ENCODE results near the gene TUBB2B. TPM values are rescaled to one million over a fixed set of nuclear protein-coding genes. Genes with fewer than 3 reads are reported as not detected.

Gene TUBB2B
- 0.86 TPM for total RNA-seq (2021; ENCODE audit: unreplicated experiment)
- polyA plus RNA-seq (2012): 2.1 and 3.3 TPM in 2 replicates
- percentile 22 among the genes with signal in this experiment for Bru-seq, nascent RNA
- percentile 13 among the genes with signal in this experiment for BruChase-seq, experiment 1, labeled RNA remaining after a 6-hour chase
- BruChase-seq, experiment 2, labeled RNA remaining after a 2-hour chase: percentile 28 among the genes with signal in this experiment
- long read RNA-seq: 0 reads

DNA sequence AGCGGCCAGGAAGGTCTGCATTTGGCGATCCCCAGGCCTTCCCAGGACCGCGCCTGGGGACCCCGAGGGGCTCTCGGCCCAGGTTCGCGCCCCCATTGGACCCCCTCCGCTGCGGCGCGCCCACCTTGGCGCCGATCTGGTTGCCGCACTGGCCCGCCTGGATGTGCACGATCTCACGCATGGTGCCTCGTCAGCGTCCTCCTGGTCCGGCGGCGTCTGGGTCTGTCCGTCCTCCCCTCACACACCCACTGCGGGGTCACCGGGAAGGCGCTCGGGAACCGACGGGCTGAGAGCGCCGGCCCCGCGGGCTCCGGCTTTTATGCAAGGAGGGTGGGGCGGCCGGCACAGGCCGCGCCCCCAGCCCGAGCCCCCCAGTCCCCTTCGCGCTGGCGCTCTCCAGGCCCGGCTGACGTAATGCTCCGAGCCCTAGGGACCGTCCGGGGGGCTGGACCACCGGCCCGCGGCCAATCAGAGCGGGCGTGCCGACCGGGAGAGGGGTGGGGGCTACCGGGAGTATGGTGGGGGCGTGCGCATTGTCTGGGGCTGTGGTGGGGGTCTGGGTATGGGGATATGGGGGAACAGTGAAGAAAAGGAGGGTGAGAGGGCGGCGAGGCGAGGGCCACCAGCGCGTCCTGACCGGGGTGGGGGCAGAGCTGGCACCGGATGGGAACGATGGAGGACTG, at the start of gene TUBB2B:
TSS of gene TUBB2B (minus strand) at position 291 of the 683 bp plus-strand sequence. CDS start at position 181, 110 bp downstream.
- no peak within 1 kb of the TSS for H3K9ac ChIP-seq (ENCODE audit: low read length)
- H3K9me3 ChIP-seq (ENCODE audit: control insufficient read depth in 1 of 2, insufficient read depth in 1 of 2, low read depth in 1 of 2, low read length in 2 of 2): no peaks in the 10 kb centered on the region
- RAD21 ChIA-PET (ENCODE audit: low non-redundant PET in 1 of 2, low total read pairs in 2 of 2, uncharacterized antibody in 2 of 2, unreplicated experiment in 2 of 2): no interaction called here
- CTCF ChIA-PET: no interaction called here
- no peak for ATAC-seq
- no peaks in the 10 kb centered on the region for H3K4me1 ChIP-seq (ENCODE audit: control insufficient read depth in 1 of 2, insufficient read depth in 2 of 2, low read length in 2 of 2)
- H3K9me2 ChIP-seq (ENCODE audit: insufficient read depth): no peaks in the 10 kb centered on the region
- no TSS peak for BruUV-seq (replicated peaks)
- H3K4me3 ChIP-seq (replicated peaks in 1 of 2; ENCODE audit: low read depth in 1 of 2, low read length in 2 of 2): no peak within 1 kb of the TSS
- 0 out of 2 replicates have a peak, but pooled peaks cover 6% of the 10 kb centered on the region for H3K27me3 ChIP-seq (ENCODE audit: insufficient read depth, low read length)
- H3K36me3 ChIP-seq (ENCODE audit: control insufficient read depth in 1 of 2, insufficient read depth in 2 of 2, low read length in 2 of 2): no peaks in the 10 kb centered on the region
- H3K79me2 ChIP-seq (ENCODE audit: insufficient read depth, low read length): no peaks in the 10 kb centered on the region
- no peak within 1 kb of the TSS for H2AFZ ChIP-seq (ENCODE audit: low read depth, low read length, poor library complexity, severe bottlenecking)
- TF ChIP-seq, protein P1, sequence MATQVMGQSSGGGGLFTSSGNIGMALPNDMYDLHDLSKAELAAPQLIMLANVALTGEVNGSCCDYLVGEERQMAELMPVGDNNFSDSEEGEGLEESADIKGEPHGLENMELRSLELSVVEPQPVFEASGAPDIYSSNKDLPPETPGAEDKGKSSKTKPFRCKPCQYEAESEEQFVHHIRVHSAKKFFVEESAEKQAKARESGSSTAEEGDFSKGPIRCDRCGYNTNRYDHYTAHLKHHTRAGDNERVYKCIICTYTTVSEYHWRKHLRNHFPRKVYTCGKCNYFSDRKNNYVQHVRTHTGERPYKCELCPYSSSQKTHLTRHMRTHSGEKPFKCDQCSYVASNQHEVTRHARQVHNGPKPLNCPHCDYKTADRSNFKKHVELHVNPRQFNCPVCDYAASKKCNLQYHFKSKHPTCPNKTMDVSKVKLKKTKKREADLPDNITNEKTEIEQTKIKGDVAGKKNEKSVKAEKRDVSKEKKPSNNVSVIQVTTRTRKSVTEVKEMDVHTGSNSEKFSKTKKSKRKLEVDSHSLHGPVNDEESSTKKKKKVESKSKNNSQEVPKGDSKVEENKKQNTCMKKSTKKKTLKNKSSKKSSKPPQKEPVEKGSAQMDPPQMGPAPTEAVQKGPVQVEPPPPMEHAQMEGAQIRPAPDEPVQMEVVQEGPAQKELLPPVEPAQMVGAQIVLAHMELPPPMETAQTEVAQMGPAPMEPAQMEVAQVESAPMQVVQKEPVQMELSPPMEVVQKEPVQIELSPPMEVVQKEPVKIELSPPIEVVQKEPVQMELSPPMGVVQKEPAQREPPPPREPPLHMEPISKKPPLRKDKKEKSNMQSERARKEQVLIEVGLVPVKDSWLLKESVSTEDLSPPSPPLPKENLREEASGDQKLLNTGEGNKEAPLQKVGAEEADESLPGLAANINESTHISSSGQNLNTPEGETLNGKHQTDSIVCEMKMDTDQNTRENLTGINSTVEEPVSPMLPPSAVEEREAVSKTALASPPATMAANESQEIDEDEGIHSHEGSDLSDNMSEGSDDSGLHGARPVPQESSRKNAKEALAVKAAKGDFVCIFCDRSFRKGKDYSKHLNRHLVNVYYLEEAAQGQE (IDR thresholded peaks at IDR 0.05; ENCODE audit: low read depth): no peak
- H3K4me2 ChIP-seq (ENCODE audit: low read length): no peak within 1 kb of the TSS
- H4K20me1 ChIP-seq (ENCODE audit: insufficient read depth): no peaks in the 10 kb centered on the region
- H3K27ac ChIP-seq (ENCODE audit: low read depth, low read length): no peak within 1 kb of the TSS
- DNase-seq (ENCODE audit: low read depth, low spot score): no peak
- POLR2A ChIA-PET: no interaction called here
- intact Hi-C loops (cut with micrococcal nuclease): no loop called here

DNA sequence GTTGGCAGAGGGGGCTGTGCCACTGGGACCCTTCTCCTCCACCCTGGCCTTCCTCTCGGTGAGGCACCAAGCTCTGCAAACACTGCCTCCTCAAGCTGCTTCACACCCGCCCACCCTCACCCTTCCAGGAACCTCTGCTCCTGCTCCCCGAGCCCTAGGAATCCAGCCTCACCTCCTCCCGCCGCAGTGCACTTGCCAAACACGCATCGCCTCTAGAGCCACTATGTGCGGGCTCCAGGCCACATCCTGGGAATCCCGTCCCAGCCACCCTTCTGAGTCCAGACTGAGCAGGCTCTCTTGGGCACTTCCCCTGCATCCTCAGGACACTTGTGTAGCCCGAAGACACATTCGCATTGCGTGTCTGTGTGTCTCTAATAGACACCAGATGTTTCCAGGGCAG, 49.8 kb upstream of the TUBB2B start:
- Histone ChIP-seq H3K4me2 (ENCODE audit: low read length) (no peak overlapping the region), H3K4me1 (ENCODE audit: control insufficient read depth in 1 of 2, insufficient read depth in 2 of 2, low read length in 2 of 2) (no peaks in the 10 kb centered on the region), H2AFZ (ENCODE audit: low read depth, low read length, poor library complexity, severe bottlenecking) (no peak overlapping the region), H3K36me3 (ENCODE audit: control insufficient read depth in 1 of 2, insufficient read depth in 2 of 2, low read length in 2 of 2) (no peaks in the 10 kb centered on the region; a peak in 1 of 4 replicates), H3K4me3 (replicated peaks in 1 of 2; ENCODE audit: low read depth in 1 of 2, low read length in 2 of 2) (no peak overlapping the region), H4K20me1 (ENCODE audit: insufficient read depth) (no peaks in the 10 kb centered on the region), H3K9me3 (ENCODE audit: control insufficient read depth in 1 of 2, insufficient read depth in 1 of 2, low read depth in 1 of 2, low read length in 2 of 2) (no peaks in the 10 kb centered on the region), H3K79me2 (ENCODE audit: insufficient read depth, low read length) (no peaks in the 10 kb centered on the region), H3K9ac (ENCODE audit: low read length) (no peak overlapping the region), H3K27ac (ENCODE audit: low read depth, low read length) (no peak overlapping the region), H3K9me2 (ENCODE audit: insufficient read depth) (no peaks in the 10 kb centered on the region), H3K27me3 (ENCODE audit: insufficient read depth, low read length) (no peaks in the 10 kb centered on the region)
- ChIA-PET CTCF (no interaction called here), POLR2A (no interaction called here), RAD21 (ENCODE audit: low non-redundant PET in 1 of 2, low total read pairs in 2 of 2, uncharacterized antibody in 2 of 2, unreplicated experiment in 2 of 2) (no interaction called here)
- intact Hi-C loops (cut with micrococcal nuclease): loop anchor here (10.0 kb wide), 1 partner anchor 698 kb away; no protein-coding TSS in a partner anchor
- DNase-seq (ENCODE audit: low read depth, low spot score) (no peak), ATAC-seq (no peak)
- no TSS peak for BruUV-seq (replicated peaks)
- TF ChIP-seq, protein P2, sequence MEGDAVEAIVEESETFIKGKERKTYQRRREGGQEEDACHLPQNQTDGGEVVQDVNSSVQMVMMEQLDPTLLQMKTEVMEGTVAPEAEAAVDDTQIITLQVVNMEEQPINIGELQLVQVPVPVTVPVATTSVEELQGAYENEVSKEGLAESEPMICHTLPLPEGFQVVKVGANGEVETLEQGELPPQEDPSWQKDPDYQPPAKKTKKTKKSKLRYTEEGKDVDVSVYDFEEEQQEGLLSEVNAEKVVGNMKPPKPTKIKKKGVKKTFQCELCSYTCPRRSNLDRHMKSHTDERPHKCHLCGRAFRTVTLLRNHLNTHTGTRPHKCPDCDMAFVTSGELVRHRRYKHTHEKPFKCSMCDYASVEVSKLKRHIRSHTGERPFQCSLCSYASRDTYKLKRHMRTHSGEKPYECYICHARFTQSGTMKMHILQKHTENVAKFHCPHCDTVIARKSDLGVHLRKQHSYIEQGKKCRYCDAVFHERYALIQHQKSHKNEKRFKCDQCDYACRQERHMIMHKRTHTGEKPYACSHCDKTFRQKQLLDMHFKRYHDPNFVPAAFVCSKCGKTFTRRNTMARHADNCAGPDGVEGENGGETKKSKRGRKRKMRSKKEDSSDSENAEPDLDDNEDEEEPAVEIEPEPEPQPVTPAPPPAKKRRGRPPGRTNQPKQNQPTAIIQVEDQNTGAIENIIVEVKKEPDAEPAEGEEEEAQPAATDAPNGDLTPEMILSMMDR (IDR thresholded peaks at IDR 0.05 in 2 of 3, conservative IDR thresholded peaks at IDR 0.05 in 1 of 3; ENCODE audit: borderline replicate concordance in 1 of 3, insufficient read depth in 1 of 3, low read depth in 2 of 3, low read length in 2 of 3): no peak
- TF ChIP-seq SRF (IDR thresholded peaks at IDR 0.05; ENCODE audit: low read depth): no peak
- TF ChIP-seq CBX3 (IDR thresholded peaks at IDR 0.05; ENCODE audit: low read depth): no peak
- TF ChIP-seq FOSL1 (IDR thresholded peaks at IDR 0.05; ENCODE audit: low read depth): no peak
- TF ChIP-seq, protein P1 (IDR thresholded peaks at IDR 0.05; ENCODE audit: low read depth): no peak
- TF ChIP-seq JUND (IDR thresholded peaks at IDR 0.05): no peak
- no peak for TF ChIP-seq EZH2phosphoT487 (IDR thresholded peaks at IDR 0.05; ENCODE audit: borderline replicate concordance)
- TF ChIP-seq EZH2 (IDR thresholded peaks at IDR 0.05): no peak

All from HCT116 (cell line).